Inflammatory macrophage (primary cell): ENCODE results near the gene C5orf58.
A peak's percentile ranks its signal among the peaks of the same experiment; 100 is the strongest.

ENCODE experiments used
- DNase-seq, 2 donors: peaks; one replicate each; pipeline ENCODE4 v3.0.0-alpha.2; 2020 to 2022

Gene C5orf58

GRCh38 chr5:170257370-170257769, 24.6 kb downstream of the C5orf58 start:
- no peak for DNase-seq

GRCh38 chr5:170261528-170262043, 28.8 kb downstream of the C5orf58 start:
- DNase-seq: no peak

- DNase-seq: no peak
Observed at GRCh38 chr5:170262061-170263045, 29.6 kb downstream of the C5orf58 start.

GRCh38 chr5:170263906-170264305, 31.1 kb downstream of the C5orf58 start:
- DNase-seq: no peak

GRCh38 chr5:170265522-170265921, 32.7 kb downstream of the C5orf58 start:
- no peak for DNase-seq

GRCh38 chr5:170266570-170267381, 34.0 kb downstream of the C5orf58 start:
- no peak for DNase-seq

GRCh38 chr5:170267431-170268152, 34.8 kb downstream of the C5orf58 start:
- DNase-seq: peak; percentile 64 to 79

- DNase-seq: no peak
Observed at GRCh38 chr5:170268153-170268689, 35.4 kb downstream of the C5orf58 start.

- peak; percentile 88 to 90 for DNase-seq
Observed at GRCh38 chr5:170268884-170269283, 36.1 kb downstream of the C5orf58 start.

- peak; percentile 91 to 92 for DNase-seq
Observed at GRCh38 chr5:170269579-170269978, 36.8 kb downstream of the C5orf58 start.

GRCh38 chr5:170270293-170271069, 37.7 kb downstream of the C5orf58 start:
- peak; percentile 60 to 61 for DNase-seq

GRCh38 chr5:170273968-170274710, 41.4 kb downstream of the C5orf58 start:
- DNase-seq: peak in 1 of 2 donors; percentile 36

GRCh38 chr5:170275376-170275994, 42.7 kb downstream of the C5orf58 start:
- DNase-seq: peak; percentile 54 to 75

- no peak for DNase-seq
Observed at GRCh38 chr5:170276140-170276539, 43.4 kb downstream of the C5orf58 start.

- DNase-seq: peak; percentile 89 to 96
Observed at GRCh38 chr5:170277867-170278281, 45.1 kb downstream of the C5orf58 start.

- DNase-seq: peak; percentile 82 to 92
Observed at GRCh38 chr5:170278611-170279458, 46.0 kb downstream of the C5orf58 start.

GRCh38 chr5:170279459-170279817, 46.7 kb downstream of the C5orf58 start:
- DNase-seq: peak in 1 of 2 donors; percentile 49

- DNase-seq: no peak
Observed at GRCh38 chr5:170280011-170280493, 47.3 kb downstream of the C5orf58 start.

GRCh38 chr5:170283296-170283695, 50.5 kb downstream of the C5orf58 start:
- DNase-seq: no peak
